Caco-2 (cell line): ENCODE measurements around the gene PRR12. TPM values are rescaled to one million over a fixed set of nuclear protein-coding genes. Genes with fewer than 3 reads are reported as not detected.

Source experiments
- BruUV-seq: library from RNA; stranded (reverse); fragments of 400-500 nt; replicated peaks from 2 replicates; lab custom pipeline; 2021; lab: Mats Ljungman, UMichigan
- CTCF ChIA-PET: fragments of 300-600 bp; sonication (Branson Sonifier 250); formaldehyde crosslinking; loops from one replicate; lab custom pipeline; 2022; ENCODE audit warnings: antibody characterized with exemption; lab: Charles Lee
- POLR2A ChIA-PET: fragments of 300-600 bp; sonication (Branson Sonifier 250); formaldehyde crosslinking; loops from one replicate; lab custom pipeline; 2022; ENCODE audit warnings: antibody characterized with exemption; lab: Charles Lee
- DNase-seq, 2 experiments: peaks; one replicate each; pipeline versions ENCODE4 v3.0.0 to v3.0.0-alpha.2; 2020 to 2022
- H3K27me3 ChIP-seq: replicated peaks from 2 replicates; pipeline ENCODE4 v1.6.0; 2011; ENCODE audit warnings: low read length; ENCODE audit not compliant: control insufficient read depth, insufficient read depth
- H3K36me3 ChIP-seq: 2 replicates; pipeline ENCODE4 v1.5.1; 2011; ENCODE audit warnings: low read length; ENCODE audit not compliant: control insufficient read depth, insufficient read depth
- H3K4me1 ChIP-seq: fragments of 250-450 bp; sonication (Bioruptor Pico); 2 replicates; pipeline ENCODE4 v1.5.1; 2020; ENCODE audit warnings: mild to moderate bottlenecking
- H3K4me3 ChIP-seq: 2 replicates; pipeline ENCODE4 v1.5.1; 2011; ENCODE audit warnings: low read depth, mild to moderate bottlenecking, control low read depth, low read length
- H3K9me3 ChIP-seq: fragments of 250-450 bp; sonication (Bioruptor Pico); 2 replicates; pipeline ENCODE4 v1.5.1; 2020; ENCODE audit warnings: mild to moderate bottlenecking, moderate library complexity
- H3K27ac Mint-ChIP-seq: one replicate; pipeline ENCODE4 v1.8.0; 2022; ENCODE audit warnings: mixed read lengths; ENCODE audit not compliant: unreplicated experiment
- H3K27me3 Mint-ChIP-seq: one replicate; pipeline ENCODE4 v1.8.0; 2022; ENCODE audit warnings: mixed read lengths; ENCODE audit not compliant: insufficient read depth, unreplicated experiment
- H3K36me3 Mint-ChIP-seq: one replicate; pipeline ENCODE4 v1.8.0; 2022; ENCODE audit warnings: mild to moderate bottlenecking, mixed read lengths; ENCODE audit not compliant: insufficient read depth, unreplicated experiment
- H3K4me1 Mint-ChIP-seq: one replicate; pipeline ENCODE4 v1.8.0; 2022; ENCODE audit warnings: low read depth, mixed read lengths; ENCODE audit not compliant: unreplicated experiment
- H3K4me3 Mint-ChIP-seq: one replicate; pipeline ENCODE4 v1.8.0; 2022; ENCODE audit warnings: mild to moderate bottlenecking, moderate library complexity, mixed read lengths; ENCODE audit not compliant: unreplicated experiment
- H3K9me3 Mint-ChIP-seq: one replicate; pipeline ENCODE4 v1.8.0; 2022; ENCODE audit warnings: mixed read lengths; ENCODE audit not compliant: unreplicated experiment
- intact Hi-C: fragments of 100-400 bp; cut with micrococcal nuclease; formaldehyde crosslinking; loops from one replicate; pipeline ENCODE4 v1.10.0; 2022; ENCODE audit not compliant: unreplicated experiment
- total RNA-seq: library from RNA; stranded (reverse); gene quantifications from 2 replicates; pipeline ENCODE4 v1.2.3, GENCODE V29; 2022
- TF ChIP-seq, protein P1 (sequence below), 2 experiments: fragments of 200-600 bp in 1 of 2; IDR thresholded peaks; 1 replicate in 1 of 2; 2 replicates in 1 of 2; pipeline versions ENCODE4 v1.5.1 to v1.8.0; 2011 to 2022; ENCODE audit warnings: antibody characterized with exemption in 1 of 2, control low read depth in 1 of 2, inconsistent platforms in 1 of 2, low read depth in 1 of 2, low read length in 1 of 2, mild to moderate bottlenecking in 1 of 2, moderate library complexity in 1 of 2; ENCODE audit not compliant: insufficient read depth in 1 of 2, severe bottlenecking in 1 of 2, unreplicated experiment in 1 of 2

PRR12 gene
- total RNA-seq, 1 experiment from 2014 or later, result 38.8 TPM

DNA sequence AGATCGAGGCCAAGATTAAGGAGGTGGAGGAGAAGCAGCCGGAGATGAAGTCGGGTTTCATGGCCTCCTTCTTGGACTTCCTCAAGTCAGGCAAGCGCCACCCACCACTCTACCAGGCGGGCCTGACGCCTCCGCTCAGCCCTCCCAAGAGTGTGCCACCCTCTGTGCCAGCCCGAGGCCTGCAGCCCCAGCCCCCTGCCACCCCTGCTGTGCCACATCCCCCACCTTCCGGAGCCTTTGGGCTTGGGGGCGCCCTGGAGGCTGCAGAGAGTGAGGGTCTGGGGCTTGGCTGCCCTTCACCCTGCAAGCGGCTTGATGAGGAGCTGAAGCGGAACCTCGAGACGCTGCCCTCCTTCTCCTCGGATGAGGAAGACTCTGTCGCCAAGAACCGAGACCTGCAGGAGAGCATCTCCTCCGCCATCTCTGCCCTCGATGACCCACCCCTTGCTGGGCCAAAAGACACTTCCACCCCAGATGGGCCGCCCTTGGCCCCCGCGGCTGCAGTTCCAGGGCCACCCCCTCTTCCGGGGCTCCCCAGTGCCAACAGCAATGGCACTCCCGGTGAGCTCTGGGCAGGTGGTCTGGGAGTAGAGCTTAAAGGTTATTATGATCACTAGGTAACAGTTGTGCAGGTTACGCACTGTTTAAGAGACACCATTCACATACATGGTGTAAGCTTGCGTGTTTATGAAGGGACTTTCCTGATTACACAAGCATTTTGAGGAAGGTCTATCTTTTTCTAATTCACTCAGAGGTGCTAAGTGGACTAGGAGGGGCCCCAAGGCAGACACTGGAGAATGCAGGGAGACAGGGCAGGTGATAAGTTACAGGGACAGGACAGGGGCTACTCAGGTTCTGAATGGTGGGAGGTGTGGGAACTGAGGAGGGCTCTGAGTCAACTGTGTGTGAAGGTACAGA lies 8.7 kb downstream of the PRR12 start:
- no peaks in the 10 kb centered on the region for H3K9me3 Mint-ChIP-seq
- POLR2A ChIA-PET, result no interaction called here
- H3K4me3 ChIP-seq, result no peak overlapping the region
- no TSS peak for BruUV-seq
- no peaks in the 10 kb centered on the region for H3K27me3 ChIP-seq
- no peak overlapping the region for H3K4me3 Mint-ChIP-seq
- intact Hi-C loops, result no loop called here
- no peak for DNase-seq
- H3K9me3 ChIP-seq, result no peaks in the 10 kb centered on the region
- peaks cover 9% of the 10 kb centered on the region for H3K36me3 ChIP-seq
- H3K27ac Mint-ChIP-seq, result no peak overlapping the region
- TF ChIP-seq, protein P1, sequence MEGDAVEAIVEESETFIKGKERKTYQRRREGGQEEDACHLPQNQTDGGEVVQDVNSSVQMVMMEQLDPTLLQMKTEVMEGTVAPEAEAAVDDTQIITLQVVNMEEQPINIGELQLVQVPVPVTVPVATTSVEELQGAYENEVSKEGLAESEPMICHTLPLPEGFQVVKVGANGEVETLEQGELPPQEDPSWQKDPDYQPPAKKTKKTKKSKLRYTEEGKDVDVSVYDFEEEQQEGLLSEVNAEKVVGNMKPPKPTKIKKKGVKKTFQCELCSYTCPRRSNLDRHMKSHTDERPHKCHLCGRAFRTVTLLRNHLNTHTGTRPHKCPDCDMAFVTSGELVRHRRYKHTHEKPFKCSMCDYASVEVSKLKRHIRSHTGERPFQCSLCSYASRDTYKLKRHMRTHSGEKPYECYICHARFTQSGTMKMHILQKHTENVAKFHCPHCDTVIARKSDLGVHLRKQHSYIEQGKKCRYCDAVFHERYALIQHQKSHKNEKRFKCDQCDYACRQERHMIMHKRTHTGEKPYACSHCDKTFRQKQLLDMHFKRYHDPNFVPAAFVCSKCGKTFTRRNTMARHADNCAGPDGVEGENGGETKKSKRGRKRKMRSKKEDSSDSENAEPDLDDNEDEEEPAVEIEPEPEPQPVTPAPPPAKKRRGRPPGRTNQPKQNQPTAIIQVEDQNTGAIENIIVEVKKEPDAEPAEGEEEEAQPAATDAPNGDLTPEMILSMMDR (IDR thresholded peaks at IDR 0.05; ENCODE audit: insufficient read depth in 1 of 2, low read depth in 1 of 2, low read length in 1 of 2, severe bottlenecking in 1 of 2, unreplicated experiment in 1 of 2), result no peak
- no peaks in the 10 kb centered on the region for H3K27me3 Mint-ChIP-seq
- H3K36me3 Mint-ChIP-seq, result peaks cover 81% of the 10 kb centered on the region
- H3K4me1 ChIP-seq, result no peaks in the 10 kb centered on the region
- CTCF ChIA-PET, result no interaction called here
- peaks cover 1% of the 10 kb centered on the region for H3K4me1 Mint-ChIP-seq

DNA sequence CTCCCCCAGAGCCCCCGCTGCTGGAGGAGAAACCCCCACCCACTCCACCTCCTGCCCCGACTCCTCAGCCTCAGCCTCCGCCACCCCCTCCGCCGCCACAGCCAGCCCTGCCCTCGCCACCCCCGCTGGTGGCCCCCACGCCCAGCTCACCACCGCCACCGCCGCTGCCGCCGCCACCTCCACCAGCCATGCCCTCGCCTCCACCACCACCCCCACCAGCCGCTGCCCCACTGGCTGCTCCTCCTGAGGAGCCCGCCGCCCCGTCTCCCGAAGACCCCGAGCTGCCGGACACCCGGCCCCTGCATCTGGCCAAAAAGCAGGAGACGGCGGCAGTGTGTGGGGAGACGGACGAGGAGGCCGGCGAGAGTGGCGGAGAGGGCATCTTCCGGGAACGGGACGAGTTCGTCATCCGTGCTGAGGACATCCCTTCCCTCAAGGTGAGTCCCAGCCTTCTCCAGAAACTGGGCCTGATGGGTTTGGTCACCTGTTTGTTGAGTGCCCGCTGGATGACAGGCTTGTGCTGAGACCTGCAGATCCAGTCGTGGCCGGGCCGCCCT lies 10.6 kb downstream of the PRR12 start:
- intact Hi-C loops, result no loop called here
- Mint-ChIP-seq H3K36me3 (peaks cover 80% of the 10 kb centered on the region), H3K27ac (no peak overlapping the region), H3K9me3 (no peaks in the 10 kb centered on the region), H3K27me3 (no peaks in the 10 kb centered on the region), H3K4me1 (no peaks in the 10 kb centered on the region), H3K4me3 (no peak overlapping the region)
- Histone ChIP-seq H3K36me3 (peaks cover 8% of the 10 kb centered on the region), H3K9me3 (no peaks in the 10 kb centered on the region), H3K4me3 (no peak overlapping the region), H3K27me3 (no peaks in the 10 kb centered on the region), H3K4me1 (no peaks in the 10 kb centered on the region)
- no TSS peak for BruUV-seq
- ChIA-PET CTCF (interaction anchor here (0.7 kb wide), 1 partner anchor 39 kb away, joined by 3 read pairs; no protein-coding TSS in a partner anchor), POLR2A (no interaction called here)
- DNase-seq, result no peak
- TF ChIP-seq, protein P1 (IDR thresholded peaks at IDR 0.05; ENCODE audit: insufficient read depth in 1 of 2, low read depth in 1 of 2, low read length in 1 of 2, severe bottlenecking in 1 of 2, unreplicated experiment in 1 of 2), result no peak

DNA sequence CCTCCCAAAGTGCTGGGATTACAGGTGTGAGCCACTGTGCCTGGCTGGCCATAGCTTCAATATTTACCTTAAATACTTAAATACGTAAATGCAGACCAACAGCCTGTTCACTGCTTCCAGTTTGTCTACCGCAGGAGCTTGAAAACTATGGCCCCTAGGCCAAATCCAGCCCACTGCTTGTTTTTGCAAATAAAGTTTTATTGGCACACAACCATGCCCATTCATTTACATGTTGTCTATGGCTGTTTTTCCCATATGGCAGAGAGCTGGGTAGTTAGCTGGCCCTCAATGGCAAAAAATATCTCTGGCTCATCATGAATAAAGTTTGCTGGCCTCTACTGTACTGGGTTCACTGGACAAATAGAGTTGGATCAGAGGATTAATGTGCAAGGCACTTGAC lies 11.8 kb downstream of the PRR12 start:
- ChIA-PET POLR2A (no interaction called here), CTCF (no interaction called here)
- Histone ChIP-seq H3K27me3 (no peaks in the 10 kb centered on the region), H3K36me3 (peaks cover 8% of the 10 kb centered on the region), H3K9me3 (no peaks in the 10 kb centered on the region), H3K4me1 (no peaks in the 10 kb centered on the region), H3K4me3 (no peak overlapping the region)
- H3K27ac Mint-ChIP-seq, result no peak overlapping the region
- BruUV-seq, result no TSS peak
- no peaks in the 10 kb centered on the region for H3K9me3 Mint-ChIP-seq
- H3K4me1 Mint-ChIP-seq, result no peaks in the 10 kb centered on the region
- H3K27me3 Mint-ChIP-seq, result no peaks in the 10 kb centered on the region
- no peak overlapping the region for H3K4me3 Mint-ChIP-seq
- TF ChIP-seq, protein P1 (IDR thresholded peaks at IDR 0.05; ENCODE audit: insufficient read depth in 1 of 2, low read depth in 1 of 2, low read length in 1 of 2, severe bottlenecking in 1 of 2, unreplicated experiment in 1 of 2), result no peak
- peaks cover 81% of the 10 kb centered on the region for H3K36me3 Mint-ChIP-seq
- intact Hi-C loops, result no loop called here
- no peak for DNase-seq
